ENCODE results near the gene FUT9.

DNA sequence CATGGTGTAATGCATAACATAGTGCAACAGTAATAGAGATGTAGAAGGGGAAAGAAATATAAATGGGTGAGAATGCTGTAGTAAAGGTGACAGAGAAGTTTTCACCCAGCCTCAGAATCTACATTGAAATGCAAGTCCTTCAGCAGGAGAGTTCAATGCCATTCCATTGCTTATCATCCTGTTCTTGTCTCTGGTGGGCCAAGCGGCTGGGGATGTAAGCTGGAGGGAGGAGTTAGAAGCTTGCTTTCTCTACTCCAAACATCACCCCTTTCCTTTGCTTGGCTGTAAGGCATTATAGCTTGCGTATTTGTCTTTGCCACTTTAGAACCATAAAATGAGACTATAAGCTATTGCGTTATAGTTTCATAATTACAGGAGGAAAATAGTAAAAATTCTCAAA, 2.2 kb upstream of the FUT9 start:
- TF ChIP-seq, protein P1, sequence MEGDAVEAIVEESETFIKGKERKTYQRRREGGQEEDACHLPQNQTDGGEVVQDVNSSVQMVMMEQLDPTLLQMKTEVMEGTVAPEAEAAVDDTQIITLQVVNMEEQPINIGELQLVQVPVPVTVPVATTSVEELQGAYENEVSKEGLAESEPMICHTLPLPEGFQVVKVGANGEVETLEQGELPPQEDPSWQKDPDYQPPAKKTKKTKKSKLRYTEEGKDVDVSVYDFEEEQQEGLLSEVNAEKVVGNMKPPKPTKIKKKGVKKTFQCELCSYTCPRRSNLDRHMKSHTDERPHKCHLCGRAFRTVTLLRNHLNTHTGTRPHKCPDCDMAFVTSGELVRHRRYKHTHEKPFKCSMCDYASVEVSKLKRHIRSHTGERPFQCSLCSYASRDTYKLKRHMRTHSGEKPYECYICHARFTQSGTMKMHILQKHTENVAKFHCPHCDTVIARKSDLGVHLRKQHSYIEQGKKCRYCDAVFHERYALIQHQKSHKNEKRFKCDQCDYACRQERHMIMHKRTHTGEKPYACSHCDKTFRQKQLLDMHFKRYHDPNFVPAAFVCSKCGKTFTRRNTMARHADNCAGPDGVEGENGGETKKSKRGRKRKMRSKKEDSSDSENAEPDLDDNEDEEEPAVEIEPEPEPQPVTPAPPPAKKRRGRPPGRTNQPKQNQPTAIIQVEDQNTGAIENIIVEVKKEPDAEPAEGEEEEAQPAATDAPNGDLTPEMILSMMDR (IDR thresholded peaks at IDR 0.05): no peak
- no peak for TF ChIP-seq POLR2A (IDR thresholded peaks at IDR 0.05)
